Breast epithelium (tissue), 3 donors: Measurements from ENCODE around the gene SCYL2.

ENCODE experiments used
- POLR2A ChIP-seq: fragments of 450-650 bp; IDR thresholded peaks from one replicate; pipeline ENCODE4 v1.6.1; 2016; ENCODE audit warnings: antibody characterized with exemption, mild to moderate bottlenecking, moderate library complexity
- POLR2AphosphoS5 ChIP-seq, 3 donors: sonication (generic); formaldehyde crosslinking; IDR thresholded peaks; one replicate each; pipeline ENCODE4 v1.6.1; 2017; ENCODE audit warnings: antibody characterized with exemption in 3 of 3
- TF ChIP-seq, protein P1 (sequence below), 3 donors: fragments of 450-650 bp; IDR thresholded peaks; one replicate each; pipeline ENCODE4 v1.5.1; 2016 to 2017; ENCODE audit warnings: antibody characterized with exemption in 3 of 3, mild to moderate bottlenecking in 3 of 3, moderate library complexity in 3 of 3

DNA sequence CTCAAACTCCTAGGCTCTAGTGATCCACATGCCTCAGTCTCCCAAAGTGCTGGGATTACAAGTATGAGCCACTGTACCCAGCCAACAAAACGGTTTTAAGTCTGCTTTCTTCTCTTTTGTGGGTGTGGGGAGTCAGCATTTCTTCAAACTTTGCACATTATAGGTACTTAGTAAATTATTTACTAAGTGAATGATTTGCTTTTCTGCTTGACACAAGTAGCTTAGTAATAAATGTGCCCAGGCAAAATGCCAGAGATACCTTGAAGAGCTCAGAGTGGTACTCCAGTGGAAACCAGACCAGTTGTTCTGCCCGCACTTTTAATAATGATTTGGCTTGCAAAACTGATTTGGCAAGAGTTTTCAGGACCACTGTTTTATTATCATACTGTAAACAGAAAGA, 15.1 kb upstream of the SCYL2 start:
- TF ChIP-seq POLR2A, result no peak
- TF ChIP-seq, protein P1, sequence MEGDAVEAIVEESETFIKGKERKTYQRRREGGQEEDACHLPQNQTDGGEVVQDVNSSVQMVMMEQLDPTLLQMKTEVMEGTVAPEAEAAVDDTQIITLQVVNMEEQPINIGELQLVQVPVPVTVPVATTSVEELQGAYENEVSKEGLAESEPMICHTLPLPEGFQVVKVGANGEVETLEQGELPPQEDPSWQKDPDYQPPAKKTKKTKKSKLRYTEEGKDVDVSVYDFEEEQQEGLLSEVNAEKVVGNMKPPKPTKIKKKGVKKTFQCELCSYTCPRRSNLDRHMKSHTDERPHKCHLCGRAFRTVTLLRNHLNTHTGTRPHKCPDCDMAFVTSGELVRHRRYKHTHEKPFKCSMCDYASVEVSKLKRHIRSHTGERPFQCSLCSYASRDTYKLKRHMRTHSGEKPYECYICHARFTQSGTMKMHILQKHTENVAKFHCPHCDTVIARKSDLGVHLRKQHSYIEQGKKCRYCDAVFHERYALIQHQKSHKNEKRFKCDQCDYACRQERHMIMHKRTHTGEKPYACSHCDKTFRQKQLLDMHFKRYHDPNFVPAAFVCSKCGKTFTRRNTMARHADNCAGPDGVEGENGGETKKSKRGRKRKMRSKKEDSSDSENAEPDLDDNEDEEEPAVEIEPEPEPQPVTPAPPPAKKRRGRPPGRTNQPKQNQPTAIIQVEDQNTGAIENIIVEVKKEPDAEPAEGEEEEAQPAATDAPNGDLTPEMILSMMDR (IDR thresholded peaks at IDR 0.05), result no peak
- no peak for TF ChIP-seq POLR2AphosphoS5 (IDR thresholded peaks at IDR 0.05)
